Osteoblast (primary cell): ENCODE results near the gene PRR16. TPM values are rescaled to one million over a fixed set of nuclear protein-coding genes. Genes with fewer than 3 reads are reported as not detected.

ENCODE experiments used
- DNase-seq: peaks from one replicate; pipeline ENCODE4 v3.0.0; 2011; ENCODE audit warnings: low spot score, mixed read lengths; ENCODE audit not compliant: insufficient read length; ENCODE audit errors: missing footprints
- H2AFZ ChIP-seq: 2 replicates; pipeline ENCODE4 v1.6.0; 2011; ENCODE audit warnings: mild to moderate bottlenecking, low read length
- H3K27ac ChIP-seq: 2 replicates; pipeline ENCODE4 v1.5.1; 2011; ENCODE audit warnings: mild to moderate bottlenecking, low read depth, low read length, moderate library complexity
- H3K27me3 ChIP-seq: 2 replicates; pipeline ENCODE4 v1.6.0; 2012; ENCODE audit warnings: mild to moderate bottlenecking, control low read depth, inconsistent platforms, low read length, moderate library complexity; ENCODE audit not compliant: insufficient read depth
- H3K36me3 ChIP-seq: 2 replicates; pipeline ENCODE4 v1.5.1; 2011; ENCODE audit warnings: mild to moderate bottlenecking, low read length, control low read depth, moderate library complexity; ENCODE audit not compliant: insufficient read depth
- H3K4me1 ChIP-seq: 2 replicates; pipeline ENCODE4 v1.5.1; 2011; ENCODE audit warnings: mild to moderate bottlenecking, low read length, control low read depth, moderate library complexity; ENCODE audit not compliant: insufficient read depth
- H3K4me2 ChIP-seq: 2 replicates; pipeline ENCODE4 v1.6.0; 2011; ENCODE audit warnings: mild to moderate bottlenecking, low read length; ENCODE audit not compliant: insufficient read depth
- H3K4me3 ChIP-seq: fragments of 200-600 bp; sonication (generic); 3 replicates; pipeline ENCODE4 v1.5.1; 2012; ENCODE audit warnings: mild to moderate bottlenecking, low read length, inconsistent platforms; ENCODE audit not compliant: insufficient read depth
- H3K79me2 ChIP-seq: 2 replicates; pipeline ENCODE4 v1.6.0; 2012; ENCODE audit warnings: mild to moderate bottlenecking, low read length, control low read depth, inconsistent platforms; ENCODE audit not compliant: insufficient read depth
- H3K9me3 ChIP-seq: 2 replicates; pipeline ENCODE4 v1.5.1; 2011; ENCODE audit warnings: low read depth, low read length, control low read depth
- H4K20me1 ChIP-seq: 2 replicates; pipeline ENCODE4 v1.6.0; 2012; ENCODE audit warnings: mild to moderate bottlenecking, low read length, control low read depth; ENCODE audit not compliant: insufficient read depth
- total RNA-seq: library from RNA; depleted of rRNA; stranded (reverse); fragments of >200 nt; gene quantifications from 2 replicates; pipeline ENCODE4 v1.2.3, GENCODE V29; 2012
- TF ChIP-seq, protein P1 (sequence below): IDR thresholded peaks from 2 replicates; pipeline ENCODE4 v1.5.1; 2011; ENCODE audit warnings: mild to moderate bottlenecking, low read depth, low read length, moderate library complexity; ENCODE audit errors: extremely low read depth

PRR16 gene
- total RNA-seq, 1 donor = 30.4 TPM

DNA sequence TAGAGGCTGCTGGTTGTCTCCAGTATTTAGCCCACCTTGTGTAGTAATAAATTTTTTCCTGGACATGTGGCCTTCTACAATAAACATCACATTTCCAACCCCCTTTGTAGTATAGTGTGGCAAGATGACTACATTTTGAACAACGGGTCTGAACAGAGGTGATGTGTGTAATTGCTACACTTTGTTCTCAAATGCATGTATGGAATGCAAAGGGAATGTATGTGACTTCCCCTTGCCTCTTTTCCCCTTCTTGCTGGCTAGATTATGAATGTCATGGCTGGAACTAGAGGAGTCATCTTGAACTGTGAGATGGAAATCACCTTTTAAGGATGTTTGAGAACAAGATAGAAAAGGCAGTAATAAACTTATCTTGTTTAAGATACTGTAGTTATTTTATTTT, 54.5 kb downstream of the PRR16 start:
- no peak overlapping the region for H3K27ac ChIP-seq
- peaks cover 3% of the 10 kb centered on the region for H4K20me1 ChIP-seq
- H3K4me1 ChIP-seq = peaks cover 18% of the 10 kb centered on the region
- H2AFZ ChIP-seq = no peak overlapping the region
- no peak for DNase-seq
- no peaks in the 10 kb centered on the region for H3K36me3 ChIP-seq
- H3K79me2 ChIP-seq = peaks cover 71% of the 10 kb centered on the region
- TF ChIP-seq, protein P1, sequence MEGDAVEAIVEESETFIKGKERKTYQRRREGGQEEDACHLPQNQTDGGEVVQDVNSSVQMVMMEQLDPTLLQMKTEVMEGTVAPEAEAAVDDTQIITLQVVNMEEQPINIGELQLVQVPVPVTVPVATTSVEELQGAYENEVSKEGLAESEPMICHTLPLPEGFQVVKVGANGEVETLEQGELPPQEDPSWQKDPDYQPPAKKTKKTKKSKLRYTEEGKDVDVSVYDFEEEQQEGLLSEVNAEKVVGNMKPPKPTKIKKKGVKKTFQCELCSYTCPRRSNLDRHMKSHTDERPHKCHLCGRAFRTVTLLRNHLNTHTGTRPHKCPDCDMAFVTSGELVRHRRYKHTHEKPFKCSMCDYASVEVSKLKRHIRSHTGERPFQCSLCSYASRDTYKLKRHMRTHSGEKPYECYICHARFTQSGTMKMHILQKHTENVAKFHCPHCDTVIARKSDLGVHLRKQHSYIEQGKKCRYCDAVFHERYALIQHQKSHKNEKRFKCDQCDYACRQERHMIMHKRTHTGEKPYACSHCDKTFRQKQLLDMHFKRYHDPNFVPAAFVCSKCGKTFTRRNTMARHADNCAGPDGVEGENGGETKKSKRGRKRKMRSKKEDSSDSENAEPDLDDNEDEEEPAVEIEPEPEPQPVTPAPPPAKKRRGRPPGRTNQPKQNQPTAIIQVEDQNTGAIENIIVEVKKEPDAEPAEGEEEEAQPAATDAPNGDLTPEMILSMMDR = no peak
- H3K4me3 ChIP-seq = no peak overlapping the region
- H3K27me3 ChIP-seq = no peaks in the 10 kb centered on the region
- H3K4me2 ChIP-seq = no peak overlapping the region
- H3K9me3 ChIP-seq = no peaks in the 10 kb centered on the region

DNA sequence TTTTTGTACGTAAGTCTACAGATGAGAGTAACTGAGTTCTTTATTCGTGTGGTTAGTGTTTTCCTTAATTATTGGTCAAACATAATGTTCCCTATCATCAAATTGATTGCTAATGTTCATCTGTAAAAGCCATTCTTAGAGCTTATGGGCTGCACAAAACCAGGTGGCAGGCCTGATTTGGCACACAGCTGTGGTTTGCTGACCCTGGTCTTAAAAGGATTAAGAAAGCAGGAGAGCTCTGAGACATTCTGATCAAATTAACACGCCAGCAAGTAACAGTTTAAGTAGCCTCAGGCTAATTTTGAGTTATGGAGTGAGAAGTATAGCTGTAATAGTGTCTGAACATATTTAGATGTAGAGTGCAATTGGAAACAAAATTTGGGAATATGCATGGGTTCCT, 63.2 kb downstream of the PRR16 start:
- Histone ChIP-seq H4K20me1 (peaks cover 4% of the 10 kb centered on the region), H2AFZ (no peak overlapping the region), H3K79me2 (peaks cover 81% of the 10 kb centered on the region), H3K27ac (no peak overlapping the region), H3K4me2 (no peak overlapping the region), H3K4me3 (no peak overlapping the region), H3K9me3 (no peaks in the 10 kb centered on the region), H3K4me1 (peaks cover 18% of the 10 kb centered on the region), H3K27me3 (no peaks in the 10 kb centered on the region), H3K36me3 (no peaks in the 10 kb centered on the region)
- DNase-seq = no peak
- TF ChIP-seq, protein P1 = no peak

DNA sequence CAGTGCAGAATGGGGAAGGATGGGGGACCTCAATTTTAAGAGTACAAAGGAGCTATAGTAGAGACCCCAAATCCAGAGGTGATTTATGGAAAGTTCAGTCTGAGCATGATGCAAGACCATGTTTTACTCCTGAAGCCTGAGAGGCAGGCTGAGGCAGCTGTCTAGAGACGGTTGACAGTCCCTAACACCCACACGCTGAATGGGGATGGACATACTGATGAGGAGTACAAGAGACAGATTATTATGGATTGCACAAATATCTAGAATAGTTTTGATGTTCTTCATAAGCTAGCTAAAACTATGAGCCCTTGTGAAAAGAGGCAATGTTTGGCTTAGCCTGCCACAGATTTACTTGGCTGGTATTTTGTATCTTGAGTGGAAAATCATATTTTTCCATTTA, 64.5 kb downstream of the PRR16 start:
- peaks cover 4% of the 10 kb centered on the region for H4K20me1 ChIP-seq
- TF ChIP-seq, protein P1 = no peak
- H3K27ac ChIP-seq = no peak overlapping the region
- H2AFZ ChIP-seq = no peak overlapping the region
- no peak overlapping the region for H3K4me3 ChIP-seq
- H3K79me2 ChIP-seq = peaks cover 84% of the 10 kb centered on the region
- no peak overlapping the region for H3K4me2 ChIP-seq
- peaks cover 23% of the 10 kb centered on the region for H3K4me1 ChIP-seq
- H3K36me3 ChIP-seq = no peaks in the 10 kb centered on the region
- H3K27me3 ChIP-seq = no peaks in the 10 kb centered on the region
- no peak for DNase-seq
- no peaks in the 10 kb centered on the region for H3K9me3 ChIP-seq

DNA sequence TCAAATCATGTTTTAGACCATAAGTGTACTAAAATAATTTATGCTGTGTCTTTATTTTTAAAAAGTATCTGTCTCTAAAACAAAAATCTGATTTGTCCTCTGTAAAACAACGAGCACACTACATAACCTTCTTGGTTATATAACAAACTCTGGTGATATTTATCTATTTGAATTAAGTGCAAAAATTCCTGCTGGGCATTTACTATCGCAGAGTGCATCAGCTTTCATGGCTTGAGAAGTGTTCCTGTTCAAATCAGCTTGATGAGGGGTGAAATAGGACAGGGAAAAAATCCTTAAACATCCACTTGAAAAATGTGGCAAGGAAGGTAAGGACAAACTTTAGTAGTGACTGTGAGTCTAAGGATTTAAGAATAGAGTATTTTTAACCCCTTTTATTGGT, 65.3 kb downstream of the PRR16 start:
- H3K79me2 ChIP-seq = peaks cover 83% of the 10 kb centered on the region
- no peak overlapping the region for H3K4me2 ChIP-seq
- H3K27ac ChIP-seq = no peak overlapping the region
- no peak overlapping the region for H3K4me3 ChIP-seq
- no peaks in the 10 kb centered on the region for H3K36me3 ChIP-seq
- H2AFZ ChIP-seq = no peak overlapping the region
- H3K27me3 ChIP-seq = no peaks in the 10 kb centered on the region
- no peaks in the 10 kb centered on the region for H3K9me3 ChIP-seq
- no peak for DNase-seq
- TF ChIP-seq, protein P1 = no peak
- H3K4me1 ChIP-seq = peaks cover 26% of the 10 kb centered on the region
- peaks cover 4% of the 10 kb centered on the region for H4K20me1 ChIP-seq
